Keratinocyte (primary cell): ENCODE measurements around the gene HDGFL2. TPM values are rescaled to one million over a fixed set of nuclear protein-coding genes. Genes with fewer than 3 reads are reported as not detected.

Experiments
- DNase-seq: peaks from one replicate; pipeline ENCODE4 v3.0.0-alpha.2; 2011; ENCODE audit warnings: low read depth, missing footprints, low spot score
- FAIRE-seq: peaks from 2 replicates; lab custom pipeline; 2011; peaks lifted over from hg19 to GRCh38; lab: Jason Lieb, UNC
- H2AFZ ChIP-seq: 2 replicates; pipeline ENCODE4 v1.6.0; 2012; ENCODE audit warnings: low read length, control low read depth, inconsistent platforms; ENCODE audit not compliant: control insufficient read depth
- H3K27ac ChIP-seq: 2 replicates; pipeline ENCODE4 v1.5.1; 2011; ENCODE audit warnings: low read length; ENCODE audit not compliant: control insufficient read depth, insufficient read depth
- H3K27me3 ChIP-seq: 3 replicates; pipeline ENCODE4 v1.6.0; 2011; ENCODE audit warnings: low read length; ENCODE audit not compliant: control insufficient read depth, insufficient read depth; ENCODE audit errors: extremely low read depth
- H3K36me3 ChIP-seq, 2 experiments: 2 replicates in 1 of 2; 3 replicates in 1 of 2; pipeline ENCODE4 v1.5.1; 2011; ENCODE audit warnings: low read length in 2 of 2, mild to moderate bottlenecking in 1 of 2; ENCODE audit not compliant: control insufficient read depth in 2 of 2, insufficient read depth in 2 of 2; ENCODE audit errors: extremely low read depth in 1 of 2
- H3K4me1 ChIP-seq: 3 replicates; pipeline ENCODE4 v1.5.1; 2011; ENCODE audit warnings: low read length; ENCODE audit not compliant: control insufficient read depth, insufficient read depth; ENCODE audit errors: extremely low read depth
- H3K4me2 ChIP-seq: 3 replicates; pipeline ENCODE4 v1.6.0; 2011; ENCODE audit warnings: low read depth, low read length; ENCODE audit not compliant: control insufficient read depth, insufficient read depth; ENCODE audit errors: extremely low read depth
- H3K4me3 ChIP-seq, 3 experiments: fragments of 200-600 bp in 1 of 3; sonication (generic) in 1 of 3; 2 replicates in 2 of 3; 3 replicates in 1 of 3; pipeline ENCODE4 v1.5.1; 2011 to 2016; ENCODE audit warnings: low read length in 3 of 3, mild to moderate bottlenecking in 3 of 3, control low read depth in 2 of 3, inconsistent platforms in 1 of 3, low read depth in 1 of 3, mixed read lengths in 1 of 3, mixed run types in 1 of 3, moderate library complexity in 1 of 3; ENCODE audit not compliant: control insufficient read depth in 2 of 3, insufficient read depth in 2 of 3; ENCODE audit errors: extremely low read depth in 1 of 3
- H3K79me2 ChIP-seq: 2 replicates; pipeline ENCODE4 v1.6.0; 2012; ENCODE audit warnings: low read length; ENCODE audit not compliant: control insufficient read depth, insufficient read depth
- H3K9ac ChIP-seq: 3 replicates; pipeline ENCODE4 v1.6.0; 2011; ENCODE audit warnings: low read length; ENCODE audit not compliant: control insufficient read depth, insufficient read depth; ENCODE audit errors: extremely low read depth
- H3K9me1 ChIP-seq: 3 replicates; pipeline ENCODE4 v1.6.0; 2011; ENCODE audit warnings: low read length; ENCODE audit not compliant: control insufficient read depth, insufficient read depth; ENCODE audit errors: extremely low read depth
- H3K9me3 ChIP-seq: 2 replicates; pipeline ENCODE4 v1.5.1; 2012; ENCODE audit warnings: low read depth, low read length; ENCODE audit not compliant: control insufficient read depth
- H4K20me1 ChIP-seq: 3 replicates; pipeline ENCODE4 v1.6.0; 2011; ENCODE audit warnings: low read length; ENCODE audit not compliant: control insufficient read depth, insufficient read depth; ENCODE audit errors: extremely low read depth
- EZH2 ChIP-seq: IDR thresholded peaks from one replicate; pipeline ENCODE4 v1.6.1; 2012; ENCODE audit warnings: inconsistent platforms, mild to moderate bottlenecking, low read length, moderate library complexity
- dilution Hi-C: fragments of 300-500 bp; cut with MboI; formaldehyde crosslinking; loops from one replicate; pipeline ENCODE4 v1.7.0; 2020; ENCODE audit warnings: low sequenced_read_pairs; ENCODE audit not compliant: extremely low pct_ligation_motif_present
- polyA plus RNA-seq, 5 experiments: library from polyadenylated mRNA; depleted of rRNA in 3 of 5; stranded (reverse) in 3 of 5; stranded (forward) in 1 of 5; unstranded in 1 of 5; fragments of >200 nt; gene quantifications; 1 replicate in 1 of 5; 2 replicates in 3 of 5; 3 replicates in 1 of 5; pipeline versions ENCODE4 v1.2.1 to v1.2.3, GENCODE V29; 2011 to 2012; ENCODE audit warnings: missing spikeins in 2 of 5, low read depth in 1 of 5, low replicate concordance in 1 of 5
- TF ChIP-seq, protein P1 (sequence below), 3 experiments: IDR thresholded peaks in 1 of 3; conservative IDR thresholded peaks in 1 of 3; optimal IDR thresholded peaks in 1 of 3; 2 replicates in 2 of 3; 3 replicates in 1 of 3; pipeline versions ENCODE3 to v1.5.1; 2011; ENCODE audit warnings: low read length in 3 of 3, mild to moderate bottlenecking in 3 of 3, moderate library complexity in 2 of 3, control low read depth in 1 of 3, inconsistent platforms in 1 of 3; ENCODE audit not compliant: insufficient read depth in 2 of 3; ENCODE audit errors: extremely low read depth in 1 of 3

HDGFL2 gene
- polyA plus RNA-seq, 1 donor (not counting 4 experiments of a cell fraction or from before 2014, with no cell fraction given): 19.5 TPM

DNA sequence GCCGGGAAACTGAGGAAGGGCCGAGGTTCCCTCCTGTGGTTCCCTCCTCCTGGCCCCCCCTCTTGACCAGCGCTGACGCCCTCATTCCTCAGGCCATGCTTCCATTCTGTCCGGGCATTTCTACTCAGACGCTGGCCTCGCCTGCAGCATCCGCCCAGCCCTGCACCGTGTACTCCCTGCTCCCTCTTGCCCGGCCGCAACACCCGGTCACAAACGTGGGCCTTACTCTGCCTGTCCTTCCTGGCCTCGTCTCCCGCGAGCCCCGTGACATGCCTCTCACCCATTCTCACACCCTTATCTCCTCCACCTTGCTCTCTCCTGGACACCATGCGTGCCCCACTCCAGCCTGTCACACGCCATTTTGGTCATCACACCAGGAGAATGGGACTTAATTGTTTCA is 11.3 kb downstream of the HDGFL2 start:
- DNase-seq (no peak), FAIRE-seq (no peak)
- no peaks in the 10 kb centered on the region for H3K4me1 ChIP-seq
- no peaks in the 10 kb centered on the region for H4K20me1 ChIP-seq
- TF ChIP-seq EZH2: no peak
- TF ChIP-seq, protein P1, sequence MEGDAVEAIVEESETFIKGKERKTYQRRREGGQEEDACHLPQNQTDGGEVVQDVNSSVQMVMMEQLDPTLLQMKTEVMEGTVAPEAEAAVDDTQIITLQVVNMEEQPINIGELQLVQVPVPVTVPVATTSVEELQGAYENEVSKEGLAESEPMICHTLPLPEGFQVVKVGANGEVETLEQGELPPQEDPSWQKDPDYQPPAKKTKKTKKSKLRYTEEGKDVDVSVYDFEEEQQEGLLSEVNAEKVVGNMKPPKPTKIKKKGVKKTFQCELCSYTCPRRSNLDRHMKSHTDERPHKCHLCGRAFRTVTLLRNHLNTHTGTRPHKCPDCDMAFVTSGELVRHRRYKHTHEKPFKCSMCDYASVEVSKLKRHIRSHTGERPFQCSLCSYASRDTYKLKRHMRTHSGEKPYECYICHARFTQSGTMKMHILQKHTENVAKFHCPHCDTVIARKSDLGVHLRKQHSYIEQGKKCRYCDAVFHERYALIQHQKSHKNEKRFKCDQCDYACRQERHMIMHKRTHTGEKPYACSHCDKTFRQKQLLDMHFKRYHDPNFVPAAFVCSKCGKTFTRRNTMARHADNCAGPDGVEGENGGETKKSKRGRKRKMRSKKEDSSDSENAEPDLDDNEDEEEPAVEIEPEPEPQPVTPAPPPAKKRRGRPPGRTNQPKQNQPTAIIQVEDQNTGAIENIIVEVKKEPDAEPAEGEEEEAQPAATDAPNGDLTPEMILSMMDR (optimal IDR thresholded peaks at IDR 0.05 in 1 of 3, IDR thresholded peaks at IDR 0.05 in 1 of 3, conservative IDR thresholded peaks at IDR 0.05 in 1 of 3; ENCODE audit: extremely low read depth in 1 of 3, insufficient read depth in 2 of 3, low read length in 3 of 3): no peak
- no peak overlapping the region for H3K4me2 ChIP-seq
- H3K27ac ChIP-seq: no peak overlapping the region
- H2AFZ ChIP-seq: no peak overlapping the region
- H3K9me3 ChIP-seq: no peaks in the 10 kb centered on the region
- H3K27me3 ChIP-seq: no peaks in the 10 kb centered on the region
- H3K9ac ChIP-seq: no peak overlapping the region
- no peak overlapping the region for H3K4me3 ChIP-seq
- no peaks in the 10 kb centered on the region for H3K9me1 ChIP-seq
- dilution Hi-C loops: no loop called here
- peaks cover 9 to 10% of the 10 kb centered on the region in 2 experiments for H3K36me3 ChIP-seq
- no peaks in the 10 kb centered on the region for H3K79me2 ChIP-seq

DNA sequence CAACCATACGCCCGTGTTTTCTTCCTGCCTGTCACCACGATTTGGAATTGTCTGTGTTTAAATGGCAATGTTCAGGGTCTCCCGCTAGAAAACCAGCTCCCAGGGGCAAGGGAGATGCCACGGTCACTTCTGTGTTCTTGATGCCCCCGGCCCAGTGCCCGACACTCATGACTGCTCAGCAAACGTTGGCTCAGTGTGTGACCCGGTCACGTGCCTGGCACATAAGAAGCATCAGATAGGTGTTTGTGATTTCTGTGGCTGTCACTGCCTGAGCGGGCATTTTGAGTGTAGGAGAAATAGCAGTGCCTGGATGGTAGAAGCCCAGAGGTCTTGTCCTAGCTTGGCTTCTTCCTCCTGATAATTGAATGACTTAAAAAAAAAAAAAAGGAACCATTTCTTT is 15.5 kb downstream of the HDGFL2 start:
- Histone ChIP-seq H3K27me3 (no peaks in the 10 kb centered on the region), H3K9me3 (no peaks in the 10 kb centered on the region), H3K4me1 (no peaks in the 10 kb centered on the region), H3K36me3 (peaks cover 14 to 18% of the 10 kb centered on the region in 2 experiments), H3K4me2 (no peak overlapping the region), H3K79me2 (no peaks in the 10 kb centered on the region), H3K27ac (no peak overlapping the region), H2AFZ (no peak overlapping the region), H4K20me1 (no peaks in the 10 kb centered on the region), H3K4me3 (no peak overlapping the region), H3K9me1 (no peaks in the 10 kb centered on the region), H3K9ac (no peak overlapping the region)
- DNase-seq (no peak), FAIRE-seq (no peak)
- no peak for TF ChIP-seq EZH2
- TF ChIP-seq, protein P1 (optimal IDR thresholded peaks at IDR 0.05 in 1 of 3, IDR thresholded peaks at IDR 0.05 in 1 of 3, conservative IDR thresholded peaks at IDR 0.05 in 1 of 3; ENCODE audit: extremely low read depth in 1 of 3, insufficient read depth in 2 of 3, low read length in 3 of 3): no peak
- dilution Hi-C loops: no loop called here
